Nephron progenitor cell (in vitro differentiated cells): Measurements from ENCODE around the gene FANCL.
"Not testable (repeated sequence)": the region's sequence is repeated elsewhere in the genome, so short reads cannot be mapped to it uniquely, and the experiment has no call there.

Experiments used
- DNase-seq: peaks from one replicate; pipeline ENCODE4 v3.0.0; 2021
- H3K27ac Mint-ChIP-seq: 2 replicates; pipeline ENCODE4 v1.8.0; 2021; ENCODE audit warnings: mild to moderate bottlenecking, moderate library complexity, mixed read lengths
- H3K27me3 Mint-ChIP-seq: 2 replicates; pipeline ENCODE4 v1.8.0; 2021; ENCODE audit warnings: mild to moderate bottlenecking, low read depth, mixed read lengths; ENCODE audit not compliant: poor library complexity
- H3K36me3 Mint-ChIP-seq: 2 replicates; pipeline ENCODE4 v1.8.0; 2021; ENCODE audit warnings: low read depth, mixed read lengths
- H3K4me1 Mint-ChIP-seq: 2 replicates; pipeline ENCODE4 v1.8.0; 2021; ENCODE audit warnings: mixed read lengths
- H3K4me3 Mint-ChIP-seq: 2 replicates; pipeline ENCODE4 v1.8.0; 2021; ENCODE audit warnings: mild to moderate bottlenecking, moderate library complexity, mixed read lengths
- H3K9me3 Mint-ChIP-seq: 2 replicates; pipeline ENCODE4 v1.8.0; 2021; ENCODE audit warnings: mild to moderate bottlenecking, moderate library complexity, mixed read lengths
- CTCF ChIP-seq: fragments of 200-600 bp; sonication (generic); IDR thresholded peaks from 2 replicates; pipeline ENCODE4 v1.5.0; 2021; ENCODE audit warnings: antibody characterized with exemption

The FANCL gene

GRCh38 chr2:58146707-58147106 is 94.4 kb downstream of the FANCL start:
- H3K4me1 Mint-ChIP-seq, result no peaks in the 10 kb centered on the region
- H3K27me3 Mint-ChIP-seq, result no peaks in the 10 kb centered on the region
- DNase-seq, result no peak
- no peaks in the 10 kb centered on the region for H3K9me3 Mint-ChIP-seq
- peaks cover 7% of the 10 kb centered on the region for H3K36me3 Mint-ChIP-seq
- no peak overlapping the region for H3K27ac Mint-ChIP-seq
- H3K4me3 Mint-ChIP-seq, result no peak overlapping the region
- no peak for TF ChIP-seq CTCF

DNA sequence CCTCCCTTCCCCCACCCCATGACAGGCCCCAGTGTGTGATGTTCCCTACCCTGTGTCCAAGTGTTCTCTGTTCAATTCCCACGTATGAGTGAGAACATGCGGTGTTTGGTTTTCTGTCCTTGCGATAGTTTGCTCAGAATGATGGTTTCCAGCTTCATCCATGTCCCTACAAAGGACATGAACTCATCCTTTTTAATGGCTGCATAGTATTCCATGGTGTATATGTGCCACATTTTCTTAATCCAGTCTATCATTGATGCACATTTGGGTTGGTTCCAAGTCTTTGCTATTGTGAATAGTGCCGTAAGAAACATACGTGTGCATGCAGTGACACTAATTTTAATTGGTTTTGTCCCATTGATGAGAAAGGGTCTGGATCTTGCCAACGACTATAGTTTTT is 95.4 kb downstream of the FANCL start:
- H3K9me3 Mint-ChIP-seq, H3K4me1 Mint-ChIP-seq, H3K4me3 Mint-ChIP-seq, H3K36me3 Mint-ChIP-seq, DNase-seq, H3K27ac Mint-ChIP-seq, H3K27me3 Mint-ChIP-seq: not testable (repeated sequence)

- H3K36me3 Mint-ChIP-seq, result peaks cover under 1% of the 10 kb centered on the region
- no peaks in the 10 kb centered on the region for H3K9me3 Mint-ChIP-seq
- TF ChIP-seq CTCF, result no peak
Observed at GRCh38 chr2:58140508-58141072, 100.5 kb downstream of the FANCL start.

DNA sequence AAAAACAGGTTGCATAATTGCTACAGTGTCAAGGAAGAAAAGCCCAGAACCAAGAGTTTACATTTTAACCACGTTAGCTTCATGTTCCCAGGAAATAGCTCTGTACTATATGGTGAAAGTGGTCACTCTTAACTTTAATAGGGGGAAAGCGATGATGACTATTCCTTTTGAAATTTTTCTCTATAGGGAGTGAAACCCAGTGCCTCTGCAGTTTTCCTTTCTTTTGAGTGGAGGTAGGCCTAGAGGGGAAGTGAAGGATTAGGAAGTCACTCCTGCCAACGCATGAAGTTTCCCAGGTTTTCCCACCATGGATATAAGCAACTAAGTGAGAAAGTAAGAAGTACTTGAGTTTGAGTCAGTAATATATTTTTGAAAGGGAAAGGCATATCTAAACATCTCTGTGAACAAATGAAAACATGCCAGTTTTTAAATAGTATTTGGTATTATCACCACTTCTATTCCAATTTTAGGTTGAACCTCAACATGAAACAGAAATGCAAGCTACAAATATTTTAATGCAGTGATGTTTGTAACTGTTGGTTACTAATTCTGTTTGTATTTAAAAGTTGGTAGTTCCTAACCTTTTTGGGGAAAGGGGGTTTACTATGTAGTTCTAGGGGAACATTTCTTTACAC is 102.6 kb downstream of the FANCL start:
- Mint-ChIP-seq H3K4me1 (no peaks in the 10 kb centered on the region), H3K9me3 (no peaks in the 10 kb centered on the region), H3K4me3 (no peak overlapping the region), H3K27ac (no peak overlapping the region), H3K27me3 (no peaks in the 10 kb centered on the region), H3K36me3 (peaks cover 4% of the 10 kb centered on the region)
- TF ChIP-seq CTCF, result no peak
- no peak for DNase-seq

More at GRCh38 chr2:58140508-58141072, 100.5 kb downstream of the FANCL start:
- no peaks in the 10 kb centered on the region for H3K4me1 Mint-ChIP-seq
- no peak for DNase-seq
- H3K4me3 Mint-ChIP-seq, result no peak overlapping the region
- no peak overlapping the region for H3K27ac Mint-ChIP-seq
- H3K27me3 Mint-ChIP-seq, result no peaks in the 10 kb centered on the region

DNA sequence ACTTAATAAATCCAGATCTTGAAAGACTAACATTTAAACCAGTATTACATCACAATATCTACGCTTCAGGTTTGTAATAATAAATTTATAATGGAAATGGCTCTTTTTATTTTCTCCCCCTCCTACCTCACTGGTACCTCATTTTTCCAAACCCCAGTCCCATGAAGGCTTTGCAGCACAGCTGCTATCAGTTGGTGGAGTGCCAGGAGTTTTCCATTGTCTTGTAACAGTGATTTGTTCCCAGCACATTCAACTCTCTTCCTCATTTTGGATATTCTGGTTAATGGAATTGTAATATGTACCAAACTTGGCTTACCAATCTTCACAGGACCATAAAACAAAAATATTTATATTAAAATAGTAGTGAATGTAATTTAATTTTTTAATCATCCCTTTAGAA is 103.3 kb downstream of the FANCL start:
- Mint-ChIP-seq H3K4me1 (no peaks in the 10 kb centered on the region), H3K27me3 (no peaks in the 10 kb centered on the region), H3K4me3 (no peak overlapping the region), H3K36me3 (peaks cover 4% of the 10 kb centered on the region), H3K9me3 (no peaks in the 10 kb centered on the region), H3K27ac (no peak overlapping the region)
- TF ChIP-seq CTCF, result no peak
- no peak for DNase-seq

DNA sequence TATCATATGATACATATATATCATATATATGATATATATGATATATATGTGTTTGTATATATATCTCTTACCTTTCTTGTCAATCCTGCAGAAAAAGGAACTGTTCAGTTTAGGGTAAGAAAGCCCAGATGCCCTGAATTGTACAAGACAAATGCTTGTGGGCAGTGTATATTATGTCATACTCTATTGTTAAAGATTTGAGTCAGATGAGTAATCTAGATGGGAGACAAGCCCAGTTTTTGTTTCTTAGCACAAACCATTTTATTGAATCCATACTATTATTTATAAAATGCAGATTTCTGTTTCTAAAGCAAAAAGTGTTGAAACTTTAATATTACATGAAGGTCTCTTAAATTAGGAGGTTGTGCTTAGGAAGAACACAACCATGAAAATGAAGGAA is 103.9 kb downstream of the FANCL start:
- no peaks in the 10 kb centered on the region for H3K27me3 Mint-ChIP-seq
- H3K36me3 Mint-ChIP-seq, result peaks cover 4% of the 10 kb centered on the region
- no peak overlapping the region for H3K27ac Mint-ChIP-seq
- no peak for DNase-seq
- H3K9me3 Mint-ChIP-seq, result no peaks in the 10 kb centered on the region
- H3K4me3 Mint-ChIP-seq, result no peak overlapping the region
- no peak for TF ChIP-seq CTCF
- H3K4me1 Mint-ChIP-seq, result no peaks in the 10 kb centered on the region
